Measurements from ENCODE around the gene OR2T5.
"Not testable (repeated sequence)": the region's sequence is repeated elsewhere in the genome, so short reads cannot be mapped to it uniquely, and the experiment has no call there.

Gene OR2T5, protein sequence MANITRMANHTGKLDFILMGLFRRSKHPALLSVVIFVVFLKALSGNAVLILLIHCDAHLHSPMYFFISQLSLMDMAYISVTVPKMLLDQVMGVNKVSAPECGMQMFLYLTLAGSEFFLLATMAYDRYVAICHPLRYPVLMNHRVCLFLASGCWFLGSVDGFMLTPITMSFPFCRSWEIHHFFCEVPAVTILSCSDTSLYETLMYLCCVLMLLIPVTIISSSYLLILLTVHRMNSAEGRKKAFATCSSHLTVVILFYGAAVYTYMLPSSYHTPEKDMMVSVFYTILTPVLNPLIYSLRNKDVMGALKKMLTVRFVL

GRCh38 chr1:248488289-248488688 is at the start of gene OR2T5:
Gene OR2T5, plus strand, starts transcription at chr1:248488589. Its CDS starts 0 bp downstream, at chr1:248488589.
- not testable (repeated sequence) for ATAC-seq

GRCh38 chr1:248438668-248439067 is 49.7 kb upstream of the OR2T5 start:
- not testable (repeated sequence) for ATAC-seq

- not testable (repeated sequence) for ATAC-seq
Measured at GRCh38 chr1:248439283-248439682, 49.1 kb upstream of the OR2T5 start.

- not testable (repeated sequence) for ATAC-seq
Measured at GRCh38 chr1:248442500-248443277, 45.7 kb upstream of the OR2T5 start.

GRCh38 chr1:248444603-248445002 is 43.8 kb upstream of the OR2T5 start:
- ATAC-seq: not testable (repeated sequence)

GRCh38 chr1:248445399-248445798 is 43.0 kb upstream of the OR2T5 start, which contains the start of gene OR2T2:
Gene OR2T2, plus strand, starts transcription at chr1:248445637. Its CDS starts 7,161 bp downstream, at chr1:248452798.
- not testable (repeated sequence) for ATAC-seq

DNA sequence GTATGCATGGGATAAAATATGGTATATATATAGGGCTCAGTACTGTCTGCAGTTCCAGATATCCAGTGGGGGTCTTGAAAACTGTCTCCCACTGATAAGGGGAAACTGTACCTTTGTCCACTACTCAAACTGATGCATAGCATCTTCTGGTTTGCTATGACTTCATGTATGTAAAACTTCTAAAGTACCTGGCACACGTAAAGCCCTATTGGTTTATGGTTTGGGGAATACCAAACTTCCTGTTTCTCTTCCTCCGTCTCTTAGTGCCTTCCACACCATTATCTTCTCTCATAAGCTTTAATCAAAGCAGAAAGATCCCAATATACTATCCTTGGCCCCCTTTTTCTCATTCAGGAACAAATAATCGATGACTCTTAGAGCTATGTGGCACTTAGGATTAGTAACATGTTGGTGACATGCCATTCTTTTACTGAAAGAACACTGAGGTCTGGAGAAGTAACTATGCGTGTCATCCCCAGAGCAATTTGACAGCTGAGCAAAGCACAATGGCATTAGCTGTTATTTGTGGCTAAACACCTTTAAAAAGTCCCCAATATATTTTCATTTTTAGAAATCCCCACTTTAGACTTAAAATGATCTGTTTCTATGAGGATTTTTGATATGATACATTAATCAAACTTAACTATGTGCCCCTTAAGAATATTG is 39.8 kb upstream of the OR2T5 start:
- not testable (repeated sequence) for ATAC-seq

- not testable (repeated sequence) for ATAC-seq
Measured at GRCh38 chr1:248449821-248450465, 38.4 kb upstream of the OR2T5 start.

GRCh38 chr1:248450466-248451145 is 37.8 kb upstream of the OR2T5 start:
- ATAC-seq: not testable (repeated sequence)

- ATAC-seq: not testable (repeated sequence)
Measured at GRCh38 chr1:248453619-248454018, 34.8 kb upstream of the OR2T5 start.

DNA sequence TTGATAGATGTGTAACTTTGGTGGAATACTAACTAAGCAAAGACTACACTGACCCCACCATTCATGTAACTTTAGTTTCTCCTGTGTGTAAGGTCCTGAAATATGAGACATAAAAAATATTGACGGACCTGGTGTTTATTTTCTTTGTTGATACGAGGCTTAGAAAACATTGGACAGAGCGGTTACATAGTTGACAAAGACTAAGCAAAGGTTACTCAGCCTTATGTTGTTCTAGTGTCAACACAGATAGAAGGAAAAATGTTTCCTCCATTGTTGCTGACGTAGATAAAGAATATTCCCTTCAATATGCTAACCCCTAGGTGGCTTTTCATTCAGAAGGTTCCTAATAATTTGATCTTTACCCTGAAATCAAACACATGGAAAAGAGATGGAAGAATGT is 33.3 kb upstream of the OR2T5 start:
- not testable (repeated sequence) for ATAC-seq

- not testable (repeated sequence) for ATAC-seq
Measured at GRCh38 chr1:248456635-248457034, 31.8 kb upstream of the OR2T5 start.

DNA sequence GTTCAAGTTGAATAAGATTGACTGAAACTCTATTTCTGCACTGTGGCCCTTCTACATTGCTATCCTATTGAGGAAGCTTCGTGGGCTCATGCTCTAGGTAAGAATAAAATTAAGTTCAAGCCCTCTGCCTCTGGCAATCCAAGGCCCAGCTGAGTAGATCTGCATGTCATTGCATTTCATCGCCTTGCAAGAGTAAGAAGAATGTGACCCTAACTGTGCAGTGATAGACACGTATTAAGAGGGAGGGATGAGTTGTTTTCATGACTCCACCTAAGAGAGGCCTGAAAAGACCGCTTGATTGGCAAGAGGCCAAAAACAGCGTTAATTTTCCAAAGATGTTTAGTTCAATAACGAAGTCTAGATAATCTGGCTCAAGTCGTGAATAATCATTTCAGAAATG is 29.3 kb upstream of the OR2T5 start:
- ATAC-seq: not testable (repeated sequence)

DNA sequence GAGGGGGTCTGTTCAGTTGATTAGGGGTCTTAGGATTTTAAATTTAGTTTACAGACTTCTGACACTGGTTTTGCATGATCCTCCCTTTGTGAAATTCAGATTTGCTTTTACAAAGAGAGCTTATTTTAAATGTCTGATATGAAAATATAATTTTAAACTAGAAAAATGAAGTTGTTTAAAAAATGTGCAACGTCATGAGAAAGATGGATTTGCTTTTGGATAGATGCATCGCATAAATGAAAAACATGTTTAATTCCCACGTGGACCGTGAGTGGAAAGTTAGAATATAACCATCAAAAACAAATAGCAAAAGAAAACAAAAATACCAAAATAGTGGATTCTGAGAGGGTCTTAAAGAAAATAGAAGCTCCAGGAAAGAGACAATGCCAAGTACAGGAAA is 17.2 kb upstream of the OR2T5 start:
- ATAC-seq: no peak

GRCh38 chr1:248472111-248472510 is 16.3 kb upstream of the OR2T5 start:
- ATAC-seq: not testable (repeated sequence)

More for the DNA sequence above, 17.2 kb upstream of the OR2T5 start:
- TF ChIP-seq TOX (CRISPR knock-in tag; IDR thresholded peaks at IDR 0.05; ENCODE audit: borderline replicate concordance) (no peak), RARB (CRISPR knock-in tag; IDR thresholded peaks at IDR 0.05) (no peak), PPARA (CRISPR knock-in tag; IDR thresholded peaks at IDR 0.05; ENCODE audit: borderline replicate concordance) (no peak), ISL1 (CRISPR knock-in tag; IDR thresholded peaks at IDR 0.05) (no peak)

- not testable (repeated sequence) for ATAC-seq
Measured at GRCh38 chr1:248473051-248473450, 15.3 kb upstream of the OR2T5 start, which contains the start of gene OR2T3. Gene OR2T3, plus strand, starts transcription at chr1:248473351. Its CDS starts 0 bp downstream, at chr1:248473351.

DNA sequence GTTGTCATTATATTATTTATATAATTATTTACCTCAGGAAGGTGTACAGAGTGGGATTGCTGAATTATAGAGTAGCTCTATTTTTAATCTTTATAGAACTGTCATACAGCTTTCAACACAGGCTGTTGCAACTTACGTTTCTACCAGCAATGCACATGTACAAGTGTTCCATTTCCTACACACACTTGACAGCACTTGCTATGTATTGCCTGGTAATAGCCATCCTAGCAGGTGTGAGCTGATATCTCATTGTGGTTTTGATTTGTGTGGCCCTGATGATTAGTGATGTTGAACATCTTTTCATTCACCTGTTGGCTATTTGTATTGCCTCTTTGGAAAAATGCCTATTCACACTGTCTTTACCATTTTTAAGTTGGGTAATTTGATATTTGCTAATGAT is 12.7 kb upstream of the OR2T5 start:
- ATAC-seq: not testable (repeated sequence)

- ATAC-seq: not testable (repeated sequence)
Measured at GRCh38 chr1:248481686-248482579, 6.5 kb upstream of the OR2T5 start.

GRCh38 chr1:248496661-248497060 is 8.3 kb downstream of the OR2T5 start:
- ATAC-seq: not testable (repeated sequence)
